Osteocyte (in vitro differentiated cells): ENCODE results near the gene TTBK1. TPM values are rescaled to one million over a fixed set of nuclear protein-coding genes. Genes with fewer than 3 reads are reported as not detected.

Experiments
- DNase-seq: peaks from one replicate; pipeline ENCODE4 v3.0.0; 2021; ENCODE audit warnings: mixed read lengths; ENCODE audit not compliant: unreplicated experiment; ENCODE audit errors: extremely low spot score
- H3K27ac Mint-ChIP-seq: one replicate; pipeline ENCODE4 v1.8.0; 2021; ENCODE audit warnings: mild to moderate bottlenecking, mixed read lengths; ENCODE audit not compliant: unreplicated experiment
- H3K27me3 Mint-ChIP-seq: one replicate; pipeline ENCODE4 v1.8.0; 2021; ENCODE audit warnings: mixed read lengths; ENCODE audit not compliant: unreplicated experiment
- H3K36me3 Mint-ChIP-seq: one replicate; pipeline ENCODE4 v1.8.0; 2021; ENCODE audit warnings: mixed read lengths; ENCODE audit not compliant: unreplicated experiment
- H3K4me1 Mint-ChIP-seq: one replicate; pipeline ENCODE4 v1.8.0; 2021; ENCODE audit warnings: mixed read lengths; ENCODE audit not compliant: unreplicated experiment
- H3K4me3 Mint-ChIP-seq: one replicate; pipeline ENCODE4 v1.8.0; 2021; ENCODE audit warnings: mild to moderate bottlenecking, moderate library complexity, mixed read lengths; ENCODE audit not compliant: unreplicated experiment
- H3K9me3 Mint-ChIP-seq: one replicate; pipeline ENCODE4 v1.8.0; 2021; ENCODE audit warnings: mixed read lengths; ENCODE audit not compliant: unreplicated experiment
- CTCF ChIP-seq: fragments of 200-600 bp; sonication (generic); IDR thresholded peaks from 2 replicates; pipeline ENCODE4 v1.5.0; 2021; ENCODE audit warnings: antibody characterized with exemption, mild to moderate bottlenecking, moderate library complexity
- total RNA-seq: library from RNA; stranded (reverse); gene quantifications from 2 replicates; pipeline ENCODE4 v1.2.1, GENCODE V29; 2021

TTBK1 gene
- total RNA-seq, 1 donor from 2014 or later: 0.08 TPM

- no peak for TF ChIP-seq CTCF
- peaks cover 8% of the 10 kb centered on the region for H3K27me3 Mint-ChIP-seq
- H3K27ac Mint-ChIP-seq: no peak overlapping the region
- H3K36me3 Mint-ChIP-seq: no peaks in the 10 kb centered on the region
- no peaks in the 10 kb centered on the region for H3K9me3 Mint-ChIP-seq
- H3K4me1 Mint-ChIP-seq: peaks cover 9% of the 10 kb centered on the region
- DNase-seq: no peak
- H3K4me3 Mint-ChIP-seq: no peak overlapping the region
These were observed 14.3 kb downstream of the TTBK1 start for GRCh38 chr6:43257367-43258145.

GRCh38 chr6:43258180-43258579 lies 14.9 kb downstream of the TTBK1 start:
- peaks cover 9% of the 10 kb centered on the region for H3K4me1 Mint-ChIP-seq
- no peak overlapping the region for H3K27ac Mint-ChIP-seq
- peaks cover 8% of the 10 kb centered on the region for H3K27me3 Mint-ChIP-seq
- no peaks in the 10 kb centered on the region for H3K36me3 Mint-ChIP-seq
- no peaks in the 10 kb centered on the region for H3K9me3 Mint-ChIP-seq
- no peak for DNase-seq
- H3K4me3 Mint-ChIP-seq: no peak overlapping the region
- TF ChIP-seq CTCF: no peak

DNA sequence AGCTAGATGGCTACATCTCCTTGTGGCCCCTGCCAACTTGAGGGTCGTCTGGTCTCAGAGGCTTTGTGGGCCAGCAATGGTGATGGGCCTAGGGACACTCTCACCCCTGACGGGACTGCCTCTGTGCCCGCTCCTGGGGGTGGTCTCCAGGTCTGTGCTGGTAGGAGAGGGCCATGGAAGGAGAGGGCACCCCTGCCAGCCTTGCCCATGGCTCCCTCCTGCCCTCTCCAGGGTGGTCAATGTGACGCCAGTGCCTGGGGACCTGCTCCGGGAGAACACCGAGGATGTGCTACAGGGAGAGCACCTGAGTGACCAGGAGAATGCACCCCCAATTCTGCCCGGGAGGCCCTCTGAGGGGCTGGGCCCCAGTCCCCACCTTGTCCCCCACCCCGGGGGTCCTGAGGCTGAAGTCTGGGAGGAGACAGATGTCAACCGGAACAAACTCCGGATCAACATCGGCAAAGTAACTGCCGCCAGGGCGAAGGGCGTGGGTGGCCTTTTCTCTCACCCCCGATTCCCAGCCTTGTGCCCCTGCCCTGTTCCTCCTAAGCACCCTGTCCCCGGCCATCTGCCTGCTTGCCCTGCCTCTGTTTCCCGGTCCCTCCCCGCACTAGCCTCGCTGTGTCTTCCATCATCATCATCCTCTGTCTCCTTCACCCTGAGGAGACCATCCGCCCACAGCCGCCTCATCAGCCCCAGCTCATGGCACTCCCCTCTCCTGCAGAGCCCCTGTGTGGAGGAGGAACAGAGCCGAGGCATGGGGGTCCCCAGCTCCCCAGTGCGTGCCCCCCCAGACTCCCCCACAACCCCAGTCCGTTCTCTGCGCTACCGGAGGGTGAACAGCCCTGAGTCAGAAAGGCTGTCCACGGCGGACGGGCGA lies 15.8 kb downstream of the TTBK1 start:
- DNase-seq: no peak
- H3K27me3 Mint-ChIP-seq: peaks cover 8% of the 10 kb centered on the region
- no peak overlapping the region for H3K27ac Mint-ChIP-seq
- peaks cover 9% of the 10 kb centered on the region for H3K4me1 Mint-ChIP-seq
- no peaks in the 10 kb centered on the region for H3K36me3 Mint-ChIP-seq
- H3K9me3 Mint-ChIP-seq: no peaks in the 10 kb centered on the region
- no peak overlapping the region for H3K4me3 Mint-ChIP-seq
- no peak for TF ChIP-seq CTCF

DNA sequence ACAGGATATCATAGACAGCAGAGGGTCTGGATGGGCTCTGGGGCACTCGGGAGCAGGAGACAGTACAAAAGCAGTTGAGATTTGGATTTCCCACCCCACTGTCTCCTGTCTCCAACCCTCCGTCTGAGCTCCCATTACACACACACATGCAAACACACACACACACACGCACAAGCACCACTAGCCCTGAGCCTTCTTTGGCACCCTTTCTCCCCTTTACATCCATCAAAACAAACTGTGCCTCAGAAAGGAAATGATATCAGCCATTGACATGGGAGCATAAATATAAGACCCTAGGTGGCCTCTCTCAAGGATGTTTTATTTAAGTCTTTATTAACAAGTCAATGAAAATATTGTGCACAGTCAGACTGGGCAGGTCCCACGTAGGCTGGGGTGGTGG lies 17.5 kb downstream of the TTBK1 start:
- peaks cover 9% of the 10 kb centered on the region for H3K4me1 Mint-ChIP-seq
- H3K4me3 Mint-ChIP-seq: no peak overlapping the region
- no peaks in the 10 kb centered on the region for H3K9me3 Mint-ChIP-seq
- no peak for TF ChIP-seq CTCF
- H3K36me3 Mint-ChIP-seq: no peaks in the 10 kb centered on the region
- DNase-seq: no peak
- peaks cover 8% of the 10 kb centered on the region for H3K27me3 Mint-ChIP-seq
- H3K27ac Mint-ChIP-seq: no peak overlapping the region

- no peaks in the 10 kb centered on the region for H3K36me3 Mint-ChIP-seq
- H3K27me3 Mint-ChIP-seq: peaks cover 8% of the 10 kb centered on the region
- peaks cover 9% of the 10 kb centered on the region for H3K4me1 Mint-ChIP-seq
- H3K9me3 Mint-ChIP-seq: no peaks in the 10 kb centered on the region
- TF ChIP-seq CTCF: no peak
- no peak for DNase-seq
- H3K4me3 Mint-ChIP-seq: no peak overlapping the region
- no peak overlapping the region for H3K27ac Mint-ChIP-seq
These were observed 17.9 kb downstream of the TTBK1 start for GRCh38 chr6:43261198-43261597.
